HG02763 (cell line): ENCODE measurements around the gene MBLAC1.

ENCODE experiments used
- ATAC-seq: cut with Tn5 transposase; IDR thresholded peaks from one replicate; pipeline ENCODE4 v1.9.1; 2021; ENCODE audit warnings: mild to moderate bottlenecking, moderate library complexity; ENCODE audit not compliant: unreplicated experiment

MBLAC1 gene, protein sequence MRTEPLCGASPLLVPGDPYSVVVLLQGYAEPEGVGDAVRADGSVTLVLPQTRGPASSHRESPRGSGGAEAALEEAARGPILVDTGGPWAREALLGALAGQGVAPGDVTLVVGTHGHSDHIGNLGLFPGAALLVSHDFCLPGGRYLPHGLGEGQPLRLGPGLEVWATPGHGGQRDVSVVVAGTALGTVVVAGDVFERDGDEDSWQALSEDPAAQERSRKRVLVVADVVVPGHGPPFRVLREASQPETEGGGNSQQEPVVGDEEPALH

GRCh38 chr7:100126931-100127865, at the start of gene MBLAC1:
Gene MBLAC1, plus strand, starts transcription at chr7:100126967. Its CDS starts 429 bp downstream, at chr7:100127396.
- ATAC-seq: peak; percentile 60

GRCh38 chr7:100077205-100077604, 49.6 kb upstream of the MBLAC1 start:
- ATAC-seq: no peak

DNA sequence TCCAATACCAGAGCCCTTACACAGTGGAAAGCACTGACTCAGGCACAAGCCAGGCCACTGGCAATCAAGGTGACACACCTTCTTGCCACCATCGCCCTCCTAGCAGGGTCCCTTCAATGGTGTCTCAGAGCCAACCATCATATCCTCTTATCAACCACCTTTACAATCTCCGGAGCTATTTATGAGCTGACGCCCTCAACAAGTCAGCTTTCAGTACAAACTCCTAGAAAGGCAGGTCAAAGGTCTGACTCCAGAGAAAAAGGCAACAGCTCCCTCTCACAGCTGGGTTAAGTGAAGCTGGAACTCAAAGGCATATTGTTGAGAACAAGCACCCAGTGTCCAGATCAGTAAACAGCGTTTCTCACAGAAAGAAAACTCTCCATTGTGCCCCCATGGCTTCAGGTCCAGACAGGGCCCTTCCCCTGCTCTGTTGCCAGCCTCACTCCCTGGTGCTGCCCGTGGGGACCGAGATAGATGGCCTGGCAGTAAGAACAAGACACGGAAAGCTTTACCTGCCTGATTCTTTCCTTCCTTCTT, 47.7 kb upstream of the MBLAC1 start:
- ATAC-seq: no peak

- no peak for ATAC-seq
These were observed 45.7 kb upstream of the MBLAC1 start for GRCh38 chr7:100080907-100081534.

DNA sequence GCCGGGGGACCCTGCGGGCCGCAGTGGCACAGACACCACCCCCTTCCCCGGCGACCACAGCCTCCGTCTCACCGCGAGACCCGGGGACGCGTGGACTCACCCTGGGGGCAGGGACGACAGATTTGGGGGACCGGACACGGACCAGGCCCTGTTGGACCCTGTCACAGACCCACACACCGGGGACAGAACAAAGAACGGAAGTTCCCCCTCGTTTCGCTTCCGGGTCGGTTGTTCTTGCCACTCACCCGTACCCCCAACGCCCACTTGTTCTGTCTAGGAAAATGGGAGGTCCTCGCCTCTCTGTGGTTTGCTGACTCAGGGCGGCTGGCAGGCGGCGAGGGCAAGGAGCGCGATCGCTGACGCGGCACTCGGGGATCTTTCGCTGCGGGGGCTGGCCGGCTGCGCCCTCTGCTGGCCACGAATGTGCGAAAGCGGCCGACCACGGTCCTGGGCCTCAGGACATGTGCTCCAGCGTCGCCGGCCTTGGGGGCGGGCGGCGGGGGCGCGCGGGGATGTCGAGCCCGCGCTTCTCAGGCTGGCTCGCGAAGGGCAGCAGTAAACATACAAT, 45.1 kb upstream of the MBLAC1 start, which contains the start of gene ZNF3:
ZNF3 (minus strand) TSS at position 189 of the 568 bp plus-strand sequence. CDS start 4,366 bp downstream, outside the sequence.
- ATAC-seq: peak; percentile 83

- no peak for ATAC-seq
These were observed 43.8 kb upstream of the MBLAC1 start for GRCh38 chr7:100082978-100083377.

DNA sequence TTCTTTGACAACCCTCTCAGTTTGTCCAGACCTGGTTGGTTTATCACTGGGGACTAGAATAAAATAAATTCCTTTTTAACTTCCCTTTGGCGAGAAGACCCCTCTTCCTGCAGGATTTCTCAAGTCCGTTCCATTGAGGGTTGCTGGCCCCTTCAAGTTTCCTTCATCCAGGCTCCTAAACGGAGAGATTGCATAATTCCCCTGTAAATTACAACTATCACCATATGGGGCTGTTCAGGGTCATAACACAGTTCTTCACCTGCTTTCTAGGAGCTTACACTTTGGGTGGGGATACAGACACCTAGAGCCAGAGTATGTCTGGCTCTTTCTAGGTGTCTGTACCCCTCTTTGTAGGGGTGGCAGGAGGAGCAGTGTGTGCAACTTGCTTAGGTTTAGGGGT, 41.3 kb upstream of the MBLAC1 start:
- no peak for ATAC-seq

GRCh38 chr7:100087055-100087750, 39.6 kb upstream of the MBLAC1 start:
- ATAC-seq: no peak

DNA sequence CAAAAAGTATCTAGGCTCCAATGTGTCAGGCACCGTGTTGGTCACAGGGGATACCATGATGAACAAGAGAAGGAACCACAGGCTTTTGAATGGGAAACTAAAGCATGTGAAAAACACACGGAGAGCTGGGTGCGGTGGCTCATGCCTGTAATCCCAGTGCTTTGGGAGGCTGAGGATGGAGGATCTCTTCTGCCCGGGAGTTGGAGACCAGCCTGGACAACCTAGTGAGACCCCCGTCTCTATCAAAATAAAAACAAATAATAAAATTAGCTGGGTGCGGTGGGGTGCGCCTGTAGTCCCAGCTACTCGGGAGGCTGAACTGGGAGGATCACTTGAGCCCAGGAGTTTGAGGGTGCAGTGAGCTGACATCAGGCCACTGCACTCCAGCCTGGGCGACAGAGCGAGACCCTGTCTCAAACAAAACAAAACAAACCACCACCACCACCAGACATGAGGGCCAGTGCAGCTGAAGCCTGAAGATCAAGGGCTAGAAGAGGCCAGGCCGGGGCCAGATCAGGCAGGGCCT, 38.6 kb upstream of the MBLAC1 start:
- ATAC-seq: no peak

- peak; percentile 69 for ATAC-seq
These were observed 37.9 kb upstream of the MBLAC1 start, which contains the start of gene COPS6 for GRCh38 chr7:100088621-100089457. Gene COPS6, plus strand, starts transcription at chr7:100088969. Its CDS starts 22 bp downstream, at chr7:100088991.

GRCh38 chr7:100089458-100090196, 37.1 kb upstream of the MBLAC1 start:
- ATAC-seq: no peak

- no peak for ATAC-seq
These were observed 36.0 kb upstream of the MBLAC1 start for GRCh38 chr7:100090527-100091410.

DNA sequence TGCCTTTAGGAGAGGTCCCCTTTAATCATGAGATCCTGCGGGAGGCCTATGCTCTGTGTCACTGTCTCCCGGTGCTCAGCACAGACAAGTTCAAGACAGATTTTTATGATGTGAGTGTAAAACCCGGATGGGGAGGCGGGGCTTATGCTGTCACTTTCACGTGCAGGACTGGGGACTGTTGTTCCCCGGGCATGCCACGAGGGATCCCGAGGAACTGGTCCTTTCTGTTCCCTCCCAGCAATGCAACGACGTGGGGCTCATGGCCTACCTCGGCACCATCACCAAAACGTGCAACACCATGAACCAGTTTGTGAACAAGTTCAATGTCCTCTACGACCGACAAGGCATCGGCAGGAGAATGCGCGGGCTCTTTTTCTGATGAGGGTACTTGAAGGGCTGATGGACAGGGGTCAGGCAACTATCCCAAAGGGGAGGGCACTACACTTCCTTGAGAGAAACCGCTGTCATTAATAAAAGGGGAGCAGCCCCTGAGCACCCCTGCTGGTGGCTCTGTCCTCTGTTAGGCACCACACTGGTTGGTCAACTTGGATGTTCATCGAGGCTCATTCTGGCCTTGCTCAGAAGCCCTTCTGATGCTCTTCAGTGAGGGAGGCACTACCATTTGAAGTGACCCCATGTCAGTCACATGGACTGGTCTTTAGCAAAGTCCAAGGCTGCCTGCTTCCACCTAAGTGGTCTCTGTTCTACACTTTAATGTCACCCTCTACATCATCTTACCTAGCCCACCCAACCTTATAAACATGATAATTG, 35.2 kb upstream of the MBLAC1 start:
- no peak for ATAC-seq

DNA sequence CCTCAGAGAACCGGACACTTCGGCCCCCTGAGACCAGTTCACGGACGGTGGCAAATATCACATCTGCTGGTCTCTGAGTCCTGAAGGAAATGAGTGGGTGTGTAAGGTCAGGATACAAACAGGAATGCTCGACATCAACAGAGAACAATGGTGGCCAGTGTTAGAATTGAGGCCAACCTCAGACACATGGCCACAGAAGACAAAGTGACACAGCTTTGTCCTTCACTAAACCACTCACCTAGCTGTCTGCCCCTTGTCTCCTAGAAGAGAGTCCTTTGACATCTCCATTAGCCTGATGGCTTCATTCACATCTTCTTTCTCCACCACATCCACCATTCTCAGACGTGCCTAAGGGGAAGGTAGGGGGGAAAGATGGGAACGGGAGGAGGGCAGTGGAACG, 33.7 kb upstream of the MBLAC1 start:
- no peak for ATAC-seq

- no peak for ATAC-seq
These were observed 33.3 kb upstream of the MBLAC1 start for GRCh38 chr7:100093498-100093897.

DNA sequence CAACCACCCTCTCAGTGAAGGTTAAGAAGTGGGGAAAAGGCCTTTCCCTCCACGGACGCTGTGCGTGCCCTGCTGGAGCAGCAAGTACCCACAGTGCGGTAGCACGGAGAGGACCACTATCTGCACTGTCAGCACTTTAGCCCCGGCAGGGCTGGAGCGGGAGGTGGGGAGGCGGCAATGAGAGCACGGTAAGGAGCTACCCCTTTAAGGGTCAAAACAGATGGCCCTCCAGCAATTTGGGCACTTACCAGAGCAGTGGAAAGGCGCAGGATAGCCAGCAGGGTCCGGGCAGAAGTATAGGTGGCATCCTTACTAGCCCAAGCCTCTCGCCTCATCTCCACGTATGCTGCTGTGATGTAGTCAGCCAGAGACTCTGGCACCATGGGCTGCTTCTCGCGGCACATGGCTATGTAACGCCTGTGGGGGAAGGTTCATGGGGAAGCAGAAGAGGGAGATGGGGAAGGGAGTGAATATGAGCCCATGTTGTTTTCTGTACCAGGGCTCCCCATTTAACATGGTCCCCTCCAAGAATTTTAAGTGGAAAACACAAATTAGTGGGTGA, 32.8 kb upstream of the MBLAC1 start:
- no peak for ATAC-seq
